Measurements from ENCODE around the gene MIPEP. TPM values are rescaled to one million over a fixed set of nuclear protein-coding genes. Genes with fewer than 3 reads are reported as not detected.

MIPEP gene
- total RNA-seq, 1 donor from 2014 or later = 15.7 TPM

GRCh38 chr13:23683084-23683483 is 206.1 kb downstream of the MIPEP start:
- TF ChIP-seq CTCF (conservative IDR thresholded peaks at IDR 0.05; ENCODE audit: low read depth, low read length) = no peak
- H3K4me3 ChIP-seq (ENCODE audit: low read depth, low read length) = no peak overlapping the region
- DNase-seq (ENCODE audit: low read depth) = no peak

- DNase-seq (ENCODE audit: low read depth) = peak; percentile 83
- TF ChIP-seq CTCF (conservative IDR thresholded peaks at IDR 0.05; ENCODE audit: low read depth, low read length) = no peak
- H3K4me3 ChIP-seq (ENCODE audit: low read depth, low read length) = no peak overlapping the region
These were observed 208.1 kb downstream of the MIPEP start for GRCh38 chr13:23680845-23681669.

Other genes starting within 250 kb of the MIPEP start
- not detected in 2 replicates for gene C1QTNF9B, start 8.1 kb upstream of the MIPEP start, total RNA-seq